GM12891 (cell line): Measurements from ENCODE around the gene PRKCB.

Experiments
- DNase-seq: peaks from one replicate; pipeline ENCODE4 v3.0.0; 2011; ENCODE audit warnings: low spot score; ENCODE audit not compliant: insufficient read length
- FAIRE-seq: peaks from 2 replicates; lab custom pipeline; 2011; peaks lifted over from hg19 to GRCh38; lab: Jason Lieb, UNC
- PAX5 ChIP-seq: IDR thresholded peaks from 2 replicates; pipeline ENCODE4 v1.6.1; 2011; ENCODE audit warnings: low read length, moderate library complexity, mild to moderate bottlenecking; ENCODE audit not compliant: insufficient read depth, severe bottlenecking
- POLR2A ChIP-seq: IDR thresholded peaks from 2 replicates; pipeline ENCODE4 v1.6.1; 2011; ENCODE audit warnings: low read depth, low read length, control low read depth
- POLR2AphosphoS5 ChIP-seq: IDR thresholded peaks from 2 replicates; pipeline ENCODE4 v1.6.1; 2011; ENCODE audit warnings: low read depth, low read length, control low read depth
- POU2F2 ChIP-seq: IDR thresholded peaks from 2 replicates; pipeline ENCODE4 v1.6.1; 2011; ENCODE audit warnings: low read depth, mild to moderate bottlenecking, control low read depth, low read length, moderate library complexity
- SPI1 ChIP-seq: IDR thresholded peaks from 2 replicates; pipeline ENCODE4 v1.6.1; 2011; ENCODE audit warnings: low read depth, low read length, control low read depth
- TAF1 ChIP-seq: IDR thresholded peaks from 2 replicates; pipeline ENCODE4 v1.6.1; 2011; ENCODE audit warnings: low read depth, low read length, control low read depth

PRKCB gene

GRCh38 chr16:24255456-24256371 is 419.9 kb downstream of the PRKCB start, which contains the start of gene CACNG3:
Gene CACNG3 (plus strand): TSS chr16:24256335. CDS start chr16:24256755, 420 bp downstream.
- TF ChIP-seq SPI1 (no peak), POLR2A (no peak), PAX5 (no peak), TAF1 (no peak), POLR2AphosphoS5 (no peak), POU2F2 (no peak)
- DNase-seq: peak; percentile 61

GRCh38 chr16:24257958-24258357 is 422.2 kb downstream of the PRKCB start:
- TF ChIP-seq POU2F2 (no peak), SPI1 (no peak), PAX5 (no peak), POLR2AphosphoS5 (no peak)
- DNase-seq (no peak), FAIRE-seq (no peak)

More at GRCh38 chr16:24255456-24256371, 419.9 kb downstream of the PRKCB start, which contains the start of gene CACNG3:
- no peak for FAIRE-seq

GRCh38 chr16:24258791-24259190 is 423.0 kb downstream of the PRKCB start:
- no peak for TF ChIP-seq POU2F2
- no peak for TF ChIP-seq PAX5
- no peak for TF ChIP-seq POLR2AphosphoS5
- TF ChIP-seq SPI1: no peak
- TF ChIP-seq TAF1: no peak
- no peak for TF ChIP-seq POLR2A
- no peak for FAIRE-seq
- DNase-seq: no peak

- no peak for FAIRE-seq
- TF ChIP-seq POLR2AphosphoS5 (no peak), POU2F2 (no peak), SPI1 (no peak), PAX5 (no peak), POLR2A (no peak), TAF1 (no peak)
- DNase-seq: no peak
Observed at GRCh38 chr16:24262816-24263215, 427.0 kb downstream of the PRKCB start.
